Ureter (tissue), 1 donor: ENCODE data around the gene HTRA3. TPM values are rescaled to one million over a fixed set of nuclear protein-coding genes. Genes with fewer than 3 reads are reported as not detected.
A peak's percentile ranks its signal among the peaks of the same experiment; 100 is the strongest.

ENCODE experiments used
- DNase-seq: peaks from one replicate; pipeline ENCODE4 v3.0.0-alpha.2; 2020; ENCODE audit warnings: low spot score
- total RNA-seq: library from RNA; stranded (reverse); gene quantifications from one replicate; pipeline ENCODE4 v1.2.4, GENCODE V29; 2023
- donor health status: DM: yes; HTN: yes; CAD: no.

HTRA3 gene
- total RNA-seq, 1 donor from 2014 or later = 17.5 TPM

- DNase-seq = no peak
These were observed 39.6 kb downstream of the HTRA3 start for GRCh38 chr4:8308856-8309771.

GRCh38 chr4:8310306-8310705, 40.8 kb downstream of the HTRA3 start:
- DNase-seq = no peak

- no peak for DNase-seq
These were observed 41.8 kb downstream of the HTRA3 start for GRCh38 chr4:8311101-8312068.

GRCh38 chr4:8312069-8312445, 42.5 kb downstream of the HTRA3 start:
- DNase-seq = no peak

GRCh38 chr4:8312976-8313375, 43.4 kb downstream of the HTRA3 start:
- no peak for DNase-seq

GRCh38 chr4:8314691-8315255, 45.2 kb downstream of the HTRA3 start:
- DNase-seq = peak; percentile 27

- DNase-seq = peak; percentile 81
These were observed 46.1 kb downstream of the HTRA3 start for GRCh38 chr4:8315435-8316250.

GRCh38 chr4:8316251-8316771, 46.8 kb downstream of the HTRA3 start:
- DNase-seq = peak; percentile 24

GRCh38 chr4:8316911-8317351, 47.4 kb downstream of the HTRA3 start:
- DNase-seq = peak; percentile 37

GRCh38 chr4:8317474-8317873, 47.9 kb downstream of the HTRA3 start:
- peak; percentile 7 for DNase-seq

- peak; percentile 15 for DNase-seq
These were observed 49.0 kb downstream of the HTRA3 start for GRCh38 chr4:8318509-8318908.

- peak; percentile 20 for DNase-seq
These were observed 49.5 kb downstream of the HTRA3 start for GRCh38 chr4:8319061-8319460.

- DNase-seq = peak; percentile 84
These were observed 50.3 kb downstream of the HTRA3 start for GRCh38 chr4:8319731-8320385.

GRCh38 chr4:8320386-8320750, 50.8 kb downstream of the HTRA3 start:
- DNase-seq = peak; percentile 36

- DNase-seq = no peak
These were observed 51.7 kb downstream of the HTRA3 start for GRCh38 chr4:8321220-8321619.

- no peak for DNase-seq
These were observed 52.2 kb downstream of the HTRA3 start for GRCh38 chr4:8321771-8322170.

- no peak for DNase-seq
These were observed 53.5 kb downstream of the HTRA3 start for GRCh38 chr4:8322794-8323704.

GRCh38 chr4:8323947-8324555, 54.5 kb downstream of the HTRA3 start:
- DNase-seq = peak; percentile 35
